HuH-7 (cell line): ENCODE results near the gene MOB3C.
A peak's percentile ranks its signal among the peaks of the same experiment; 100 is the strongest.

Experiments
- DNase-seq: peaks from one replicate; pipeline ENCODE4 v3.0.0; 2011; ENCODE audit warnings: low spot score

The MOB3C gene

GRCh38 chr1:46606255-46606965 is 10.2 kb downstream of the MOB3C start:
- DNase-seq, result no peak

- no peak for DNase-seq
These were observed 11.4 kb downstream of the MOB3C start for GRCh38 chr1:46605232-46605631.

- DNase-seq, result peak; percentile 100
These were observed 12.6 kb downstream of the MOB3C start, which contains the start of gene MKNK1 for GRCh38 chr1:46603858-46604549. TSS of gene MKNK1 (minus strand) at chr1:46604268. CDS start at chr1:46583327, 20,941 bp downstream.

DNA sequence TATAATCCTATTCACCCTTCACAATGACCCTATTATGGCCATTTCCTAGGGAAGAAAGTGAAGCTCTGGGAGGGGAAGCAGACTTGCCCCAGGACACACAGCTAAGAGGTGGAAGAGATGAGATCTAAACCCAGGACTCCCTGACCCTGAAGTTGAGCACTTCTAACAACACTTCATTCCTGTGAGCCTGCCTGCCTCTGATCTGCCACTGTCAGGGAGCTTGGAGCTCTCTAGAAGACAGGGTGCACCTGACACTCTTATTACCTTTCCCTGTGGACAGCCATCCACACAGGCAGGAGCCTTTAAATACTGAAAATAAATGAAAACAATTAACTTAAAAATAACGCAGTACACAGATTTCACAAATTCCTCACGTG is 13.1 kb downstream of the MOB3C start:
- no peak for DNase-seq

DNA sequence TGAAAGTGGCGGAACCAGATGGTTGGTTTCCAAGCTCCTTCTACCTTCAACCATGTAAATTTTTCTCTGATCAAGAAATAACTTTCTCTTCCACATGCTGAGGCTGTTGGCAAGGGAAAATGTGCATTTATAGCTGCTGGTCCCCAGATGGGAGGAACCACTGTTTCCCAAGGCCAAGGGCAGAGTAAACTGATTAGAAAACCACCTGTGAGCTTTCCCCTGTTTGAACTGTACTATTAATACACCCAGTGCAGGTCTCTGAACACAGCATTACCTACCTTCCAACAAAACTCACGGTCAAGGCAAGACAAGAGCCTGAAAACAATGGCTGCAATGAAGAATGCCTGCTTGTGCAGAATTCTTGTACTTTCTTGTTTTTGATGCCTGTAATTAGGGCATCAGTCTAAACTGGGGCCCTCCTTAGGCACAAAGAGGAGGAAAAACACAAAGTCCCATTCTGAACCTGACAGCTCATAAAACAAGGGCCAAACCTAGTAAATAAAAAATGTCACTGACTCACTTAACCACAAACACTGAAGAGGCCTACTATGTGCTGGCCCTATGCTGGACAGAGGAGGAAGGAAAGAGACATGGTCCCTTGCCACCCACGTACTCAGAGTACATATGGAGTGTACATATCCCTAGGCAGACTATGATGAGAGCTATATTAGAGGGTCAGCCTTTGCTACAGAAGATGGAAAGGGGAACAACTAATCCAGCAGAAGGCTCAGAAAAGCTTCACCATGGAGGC is 15.2 kb downstream of the MOB3C start:
- no peak for DNase-seq

DNA sequence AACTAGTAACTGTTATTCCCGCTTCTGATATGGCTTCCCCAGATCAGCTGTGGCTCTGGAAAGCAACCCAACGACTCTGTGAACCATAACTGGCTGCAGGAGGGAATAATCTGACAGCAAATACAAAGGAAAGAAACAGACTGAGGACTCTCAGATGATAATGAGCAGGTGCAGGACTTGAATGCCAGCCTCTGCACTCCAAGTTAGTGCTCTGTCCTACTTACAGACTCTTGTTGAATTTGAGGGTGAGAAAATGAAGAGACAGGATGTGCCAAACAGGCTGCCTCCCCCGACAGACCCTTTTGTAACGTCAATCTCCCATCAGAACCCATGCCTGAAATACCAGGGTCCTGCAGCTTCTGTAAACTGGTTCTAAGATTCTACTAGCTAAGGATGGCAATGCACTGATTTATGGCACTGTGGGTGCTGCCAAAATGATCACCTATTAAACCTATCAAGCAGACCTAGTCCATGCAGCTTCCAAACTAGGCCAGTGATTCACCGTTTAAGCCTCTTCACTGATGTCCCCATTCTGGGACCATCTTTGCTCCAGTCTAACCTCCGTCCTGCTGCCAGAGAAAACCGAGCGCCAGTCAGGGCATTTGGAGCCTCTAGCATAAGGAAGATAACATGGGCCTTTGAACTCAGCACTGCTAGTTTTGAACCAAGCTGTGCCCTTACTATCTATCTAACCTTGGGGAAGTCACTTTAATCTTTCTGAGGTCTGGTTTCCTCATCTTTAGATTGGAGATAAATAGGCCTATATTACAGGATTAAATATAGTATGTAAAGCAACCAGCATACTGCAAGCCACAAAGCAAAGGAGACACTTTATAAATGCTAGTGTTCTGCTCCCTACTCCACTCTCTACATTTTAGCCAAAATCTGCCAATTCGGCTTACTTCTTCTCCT is 17.3 kb downstream of the MOB3C start:
- DNase-seq, result no peak

- DNase-seq, result no peak
These were observed 19.8 kb downstream of the MOB3C start for GRCh38 chr1:46596846-46597245.

- no peak for DNase-seq
These were observed 20.6 kb downstream of the MOB3C start for GRCh38 chr1:46596036-46596435.

GRCh38 chr1:46595127-46595526 is 21.5 kb downstream of the MOB3C start:
- DNase-seq, result no peak

DNA sequence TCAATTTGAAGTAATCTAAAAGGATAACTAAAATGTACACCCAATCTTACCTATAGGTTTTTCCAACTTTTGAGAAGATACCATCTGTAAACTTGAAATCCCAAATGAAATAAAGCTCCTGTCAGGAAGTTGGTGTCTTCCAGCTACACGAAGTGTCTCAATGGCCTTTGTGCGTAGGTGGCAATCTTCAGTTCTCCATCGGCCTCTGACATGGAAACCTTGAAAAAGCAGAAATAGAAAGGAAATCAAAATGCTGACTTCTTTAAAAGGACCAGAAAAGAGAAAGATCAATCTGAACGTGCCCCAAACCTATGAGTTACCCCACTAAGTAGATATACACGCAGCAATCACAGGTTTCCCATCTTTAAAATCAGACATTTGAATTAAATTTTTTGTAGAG is 22.5 kb downstream of the MOB3C start:
- no peak for DNase-seq

DNA sequence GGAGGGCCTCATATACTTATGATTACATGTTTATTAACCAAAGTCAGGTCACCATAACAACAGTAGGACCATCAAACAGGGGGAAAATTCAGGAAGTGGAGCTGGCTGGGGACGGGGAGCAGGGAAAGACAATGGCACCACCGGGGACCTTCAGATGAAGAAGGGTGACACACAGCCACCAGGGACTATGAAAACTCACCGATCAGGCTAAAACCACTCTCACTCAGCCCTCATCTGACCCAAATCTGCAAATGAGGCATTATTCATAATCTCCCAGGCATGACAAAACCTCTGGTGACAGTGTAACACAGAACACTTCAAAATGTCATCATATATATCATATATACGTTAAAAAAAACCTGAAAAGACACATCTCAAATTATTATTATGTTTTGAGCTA is 23.8 kb downstream of the MOB3C start:
- DNase-seq, result no peak

GRCh38 chr1:46589529-46589928 is 27.1 kb downstream of the MOB3C start:
- DNase-seq, result no peak

DNA sequence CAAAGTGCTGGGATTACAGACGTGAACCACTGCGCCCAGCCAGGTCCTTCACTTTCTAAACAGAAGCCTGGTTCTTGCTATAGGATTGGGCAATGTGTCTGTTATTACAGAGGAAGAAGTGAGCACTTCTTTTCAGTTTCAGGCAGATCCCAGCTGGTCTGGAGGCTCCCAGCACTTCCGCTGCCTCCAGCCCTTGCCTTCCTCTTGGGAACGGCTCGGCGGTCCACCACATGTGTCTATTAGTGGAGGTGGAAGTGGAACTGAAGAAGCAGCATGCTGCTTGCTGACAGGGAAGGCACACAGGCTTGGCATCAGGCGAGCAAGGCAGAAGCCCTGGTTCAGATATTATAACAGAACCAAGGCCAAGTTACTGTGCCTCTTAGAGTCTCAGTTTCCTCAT is 29.5 kb downstream of the MOB3C start:
- DNase-seq, result no peak

DNA sequence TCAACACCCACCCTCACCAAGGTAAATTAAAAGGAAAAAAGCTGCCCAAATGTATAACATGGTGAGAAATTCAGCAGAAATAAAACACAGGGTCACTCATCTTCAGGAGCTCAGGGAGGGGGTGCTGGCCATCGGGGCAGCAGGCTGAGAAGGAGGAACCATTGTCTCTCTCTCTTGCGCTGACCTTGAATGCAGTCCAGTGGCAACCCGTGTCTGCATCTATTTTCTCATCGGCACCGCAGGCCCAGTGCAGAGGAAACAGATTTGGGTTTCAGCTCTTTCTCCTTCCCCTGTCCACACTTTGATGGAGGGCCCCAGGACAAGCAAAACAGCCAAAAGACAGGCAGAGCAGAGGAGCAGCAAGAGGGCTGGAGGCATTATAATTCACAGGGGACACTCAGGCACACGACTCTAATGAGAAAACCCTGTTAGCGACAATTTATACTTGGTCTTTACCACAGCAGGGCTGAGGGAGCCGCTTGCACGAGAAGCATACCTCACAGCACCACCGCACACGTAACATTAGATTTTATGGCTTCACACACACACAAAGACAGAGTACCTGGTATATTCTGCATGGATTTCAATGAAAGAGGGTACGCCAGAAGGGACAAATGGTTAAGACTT is 31.2 kb downstream of the MOB3C start:
- DNase-seq, result no peak

- no peak for DNase-seq
These were observed 33.1 kb downstream of the MOB3C start for GRCh38 chr1:46583494-46583893.

DNA sequence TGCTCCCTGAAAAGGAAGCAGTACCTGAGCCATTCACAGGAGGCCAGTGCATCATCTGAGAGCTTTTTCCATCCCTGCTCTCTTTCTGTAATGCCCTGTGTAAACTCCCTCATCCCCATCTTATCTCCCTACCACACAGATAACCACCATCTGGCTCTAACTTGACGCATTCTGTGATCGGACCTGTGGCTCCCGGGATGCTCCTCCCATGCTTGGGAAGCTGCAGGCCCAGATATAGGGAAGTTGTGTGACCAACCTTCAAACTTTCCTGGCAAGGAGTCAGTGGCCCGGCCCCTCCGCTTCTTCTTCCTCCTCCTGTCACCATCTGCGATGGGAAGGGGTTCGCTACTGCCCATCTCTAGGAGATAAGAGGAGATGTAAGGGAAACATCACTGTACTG is 33.6 kb downstream of the MOB3C start:
- no peak for DNase-seq

GRCh38 chr1:46581681-46582455 is 34.7 kb downstream of the MOB3C start:
- no peak for DNase-seq

DNA sequence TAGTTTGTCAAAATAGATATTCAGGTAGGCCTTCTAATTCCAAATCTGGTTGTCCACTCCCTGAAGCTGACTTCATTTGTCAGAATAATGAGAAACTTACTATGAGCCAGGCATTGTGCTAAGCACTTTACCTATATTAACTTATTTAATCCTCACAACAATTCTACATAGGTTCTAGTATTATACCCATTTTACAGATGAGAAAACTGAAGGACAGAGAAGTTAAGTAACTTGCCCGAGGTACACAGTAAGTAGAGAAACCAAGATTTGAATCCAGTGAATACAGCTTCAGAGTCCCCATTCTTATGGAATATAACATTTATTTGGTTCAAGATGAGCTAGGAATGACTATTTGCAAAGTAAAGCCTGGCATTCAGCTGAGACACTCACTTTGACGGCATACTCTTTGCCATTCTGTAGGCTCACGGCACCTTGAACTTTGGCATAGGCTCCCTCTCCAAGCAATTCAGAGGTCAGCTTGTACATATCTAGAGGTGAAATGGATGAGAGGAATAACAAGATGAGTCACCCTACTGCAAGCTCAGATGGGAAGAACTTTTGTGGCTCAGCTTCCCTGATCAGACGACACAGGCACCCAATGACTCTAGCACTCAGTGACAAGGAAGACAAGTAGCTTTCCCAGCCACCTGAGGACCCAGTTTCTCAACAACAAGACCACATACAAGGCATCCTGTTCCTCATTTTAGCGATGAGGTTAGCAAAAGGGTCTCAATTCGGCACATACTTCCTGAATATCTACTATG is 36.3 kb downstream of the MOB3C start:
- DNase-seq, result no peak

- no peak for DNase-seq
These were observed 38.9 kb downstream of the MOB3C start for GRCh38 chr1:46577671-46578070.

DNA sequence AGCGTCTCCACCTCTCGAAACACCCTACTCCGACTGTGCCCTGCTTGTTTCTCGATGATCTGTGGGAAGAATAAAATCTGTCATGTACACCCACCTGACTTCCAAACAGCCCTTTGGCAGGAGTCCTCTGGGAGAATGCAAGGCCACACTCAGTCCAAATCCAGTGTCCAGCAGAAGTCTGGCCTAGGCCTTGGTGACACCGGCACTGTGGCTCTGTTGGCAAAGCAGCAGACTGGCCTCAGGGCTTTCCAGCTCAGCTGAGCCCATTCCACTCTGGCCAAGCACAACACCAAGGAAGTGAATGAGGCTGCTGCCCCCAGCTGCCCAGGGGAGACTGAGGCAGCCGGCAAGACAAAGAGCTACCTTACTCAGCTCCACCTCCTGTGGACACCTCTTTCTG is 40.0 kb downstream of the MOB3C start:
- no peak for DNase-seq
